Measurements from ENCODE around the gene ELOVL7. TPM values are rescaled to one million over a fixed set of nuclear protein-coding genes. Genes with fewer than 3 reads are reported as not detected.
"Not testable (repeated sequence)": the region's sequence is repeated elsewhere in the genome, so short reads cannot be mapped to it uniquely, and the experiment has no call there.

The ELOVL7 gene
- polyA plus RNA-seq, 1 experiment: 0.02 TPM

GRCh38 chr5:60718166-60718892 lies 125.7 kb downstream of the ELOVL7 start:
- no peak for TF ChIP-seq CTCF (IDR thresholded peaks at IDR 0.05; ENCODE audit: insufficient read depth, low read depth, low read length)
- CTCF ChIA-PET: interaction anchor here (1.3 kb wide), 1 partner anchor 18 kb away, joined by 4 read pairs; the partner anchor contains the start of gene DEPDC1B
- POLR2A ChIA-PET: no interaction called here
- DNase-seq (ENCODE audit: low read depth): no peak
- Histone ChIP-seq H3K4me3 (ENCODE audit: low read depth, low read length) (no peak overlapping the region), H3K27me3 (ENCODE audit: control insufficient read depth, insufficient read depth, low read length) (no peaks in the 10 kb centered on the region; the same call in 1 of the 2 replicates), H3K36me3 (ENCODE audit: control insufficient read depth, insufficient read depth, low read length) (no peaks in the 10 kb centered on the region)

GRCh38 chr5:60715201-60715928 lies 128.7 kb downstream of the ELOVL7 start:
- H3K27me3 ChIP-seq (ENCODE audit: control insufficient read depth, insufficient read depth, low read length); H3K36me3 ChIP-seq (ENCODE audit: control insufficient read depth, insufficient read depth, low read length); DNase-seq (ENCODE audit: low read depth); H3K4me3 ChIP-seq (ENCODE audit: low read depth, low read length): not testable (repeated sequence)
- ChIA-PET POLR2A (interaction anchor here (0.6 kb wide), 1 partner anchor 16 kb away, joined by 3 read pairs; no protein-coding TSS in a partner anchor), CTCF (interaction anchor here (1.7 kb wide), 1 partner anchor 15 kb away, joined by 3 read pairs; the partner anchor contains the start of gene DEPDC1B)

DNA sequence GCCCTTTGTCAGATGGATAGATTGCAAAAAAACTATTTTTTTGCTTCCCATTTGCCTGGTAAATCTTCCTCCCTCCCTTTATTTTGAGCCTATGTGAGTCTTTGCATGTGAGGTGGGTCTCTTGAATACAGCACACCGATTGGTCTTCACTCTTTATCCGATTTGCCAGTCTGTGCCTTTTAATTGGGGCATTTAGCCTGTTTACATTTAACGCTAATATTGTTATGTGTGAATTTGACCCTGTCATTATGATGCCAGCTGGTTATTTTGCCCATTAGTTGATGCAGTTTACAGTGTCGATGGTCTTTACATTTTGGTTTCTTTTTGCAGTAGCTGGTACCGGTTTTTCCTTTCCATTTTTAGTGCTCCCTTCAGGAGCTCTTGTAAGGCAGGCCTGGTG lies 131.1 kb downstream of the ELOVL7 start:
- TF ChIP-seq CTCF (IDR thresholded peaks at IDR 0.05; ENCODE audit: insufficient read depth, low read depth, low read length): no peak
- POLR2A ChIA-PET: no interaction called here
- Histone ChIP-seq H3K36me3 (ENCODE audit: control insufficient read depth, insufficient read depth, low read length) (no peaks in the 10 kb centered on the region), H3K27me3 (ENCODE audit: control insufficient read depth, insufficient read depth, low read length) (peaks cover 1% of the 10 kb centered on the region; the same call in 1 of the 2 replicates), H3K4me3 (ENCODE audit: low read depth, low read length) (no peak overlapping the region)
- DNase-seq (ENCODE audit: low read depth): no peak
- CTCF ChIA-PET: no interaction called here

- CTCF ChIA-PET; POLR2A ChIA-PET; DNase-seq (ENCODE audit: low read depth); H3K36me3 ChIP-seq (ENCODE audit: control insufficient read depth, insufficient read depth, low read length); H3K27me3 ChIP-seq (ENCODE audit: control insufficient read depth, insufficient read depth, low read length); H3K4me3 ChIP-seq (ENCODE audit: low read depth, low read length): not testable (repeated sequence)
Measured at GRCh38 chr5:60711892-60712291, 132.2 kb downstream of the ELOVL7 start.

- POLR2A ChIA-PET: no interaction called here
Measured at GRCh38 chr5:60710362-60710761, 133.7 kb downstream of the ELOVL7 start.

More at GRCh38 chr5:60710362-60710761, 133.7 kb downstream of the ELOVL7 start:
- H3K36me3 ChIP-seq (ENCODE audit: control insufficient read depth, insufficient read depth, low read length): no peaks in the 10 kb centered on the region
- H3K27me3 ChIP-seq (ENCODE audit: control insufficient read depth, insufficient read depth, low read length): peaks cover 3% of the 10 kb centered on the region; the same call in 1 of the 2 replicates
- DNase-seq (ENCODE audit: low read depth): no peak
- TF ChIP-seq CTCF (IDR thresholded peaks at IDR 0.05; ENCODE audit: insufficient read depth, low read depth, low read length): no peak
- CTCF ChIA-PET: interaction anchor here (2.0 kb wide), 1 partner anchor 11 kb away, joined by 9 read pairs; the partner anchor contains the start of gene DEPDC1B
- H3K4me3 ChIP-seq (ENCODE audit: low read depth, low read length): no peak overlapping the region

Data from BJ (cell line).